Psoas muscle (tissue), 8 donors: Measurements from ENCODE around the gene CLEC2D. TPM values are rescaled to one million over a fixed set of nuclear protein-coding genes. Genes with fewer than 3 reads are reported as not detected.

Experiments
- ATAC-seq, 4 donors: fragments of 200-7000 bp; cut with Tn5 transposase; one replicate each; pipeline ENCODE4 v1.9.1; 2020; ENCODE audit warnings: moderate library complexity in 3 of 4, mild to moderate bottlenecking in 2 of 4
- DNase-seq, 2 donors: peaks; one replicate each; pipeline ENCODE4 v3.0.0-alpha.2; 2020
- H3K27ac ChIP-seq: fragments of 200-600 bp; one replicate; pipeline ENCODE4 v1.8.0; 2022
- H3K27me3 ChIP-seq, 3 donors: fragments of 200-600 bp in 1 of 3; one replicate each; pipeline versions ENCODE4 v1.6.1 to v1.8.0; 2013 to 2022; ENCODE audit warnings: low read length in 2 of 3, mild to moderate bottlenecking in 2 of 3, moderate library complexity in 1 of 3; ENCODE audit not compliant: insufficient read depth in 3 of 3
- H3K36me3 ChIP-seq, 2 donors: fragments of 200-600 bp in 1 of 2; one replicate each; pipeline versions ENCODE4 v1.6.1 to v1.8.0; 2013 to 2022; ENCODE audit warnings: low read depth in 1 of 2, mild to moderate bottlenecking in 1 of 2, moderate library complexity in 1 of 2; ENCODE audit not compliant: insufficient read depth in 1 of 2
- H3K4me1 ChIP-seq: fragments of 200-600 bp; one replicate; pipeline ENCODE4 v1.8.0; 2022
- H3K4me3 ChIP-seq: fragments of 200-600 bp; one replicate; pipeline ENCODE4 v1.8.0; 2022; ENCODE audit warnings: mild to moderate bottlenecking
- H3K9me3 ChIP-seq: fragments of 200-600 bp; one replicate; pipeline ENCODE4 v1.8.0; 2022
- WGBS, 3 donors: extraction: QIAGEN DNeasy Blood & Tissue Kit; methylation state at CpG; one replicate each; pipeline versions ENCODE4 v1.1.6 to v1.1.7; 2013; 5-methylcytosine and 5-hydroxymethylcytosine counted together
- intact Hi-C, 2 donors: fragments of 100-400 bp; cut with DNase I; formaldehyde crosslinking; loops; one replicate each; pipeline versions ENCODE4 v1.11.0 to v1.14.2; 2022
- polyA plus RNA-seq, 3 donors: library from polyadenylated mRNA; stranded (reverse); fragments of 200-250 nt; gene quantifications; one replicate each; pipeline ENCODE4 v1.2.3, GENCODE V29; 2013
- total RNA-seq, 4 donors: library from RNA; stranded (reverse); fragmentation: NEBNext Ultra II Directional in 2 of 4; extraction: Animal tissue kit (Norgen Biotek cat#: 25700) in 2 of 4; gene quantifications; one replicate each; pipeline versions ENCODE4 v1.2.1 to v1.2.4, GENCODE V29; 2021 to 2023
- TF ChIP-seq, protein P1 (sequence below): fragments of 200-600 bp; IDR thresholded peaks from one replicate; pipeline ENCODE4 v1.8.0; 2022; ENCODE audit warnings: antibody characterized with exemption
- donor health status: healthy with polysubstance abuse.
- donor health status: DM: no; HTN: no; CAD: no; lungs with moderate emphysema.
- donor health status: Bipolar disorder and iron deficiency.
- donor health status: healthy.
- donor health status: DM: yes; HTN: yes; CAD: no.
- donor health status: DM: no; HTN: no; CAD: no.
- donor health status: DM: no; HTN: no; CAD: no.
- donor health status: DM: yes; HTN: yes; CAD: no.

Gene CLEC2D
- total and polyA plus RNA-seq, 7 donors = 0.42 to 2.5 (median 0.97) TPM

DNA sequence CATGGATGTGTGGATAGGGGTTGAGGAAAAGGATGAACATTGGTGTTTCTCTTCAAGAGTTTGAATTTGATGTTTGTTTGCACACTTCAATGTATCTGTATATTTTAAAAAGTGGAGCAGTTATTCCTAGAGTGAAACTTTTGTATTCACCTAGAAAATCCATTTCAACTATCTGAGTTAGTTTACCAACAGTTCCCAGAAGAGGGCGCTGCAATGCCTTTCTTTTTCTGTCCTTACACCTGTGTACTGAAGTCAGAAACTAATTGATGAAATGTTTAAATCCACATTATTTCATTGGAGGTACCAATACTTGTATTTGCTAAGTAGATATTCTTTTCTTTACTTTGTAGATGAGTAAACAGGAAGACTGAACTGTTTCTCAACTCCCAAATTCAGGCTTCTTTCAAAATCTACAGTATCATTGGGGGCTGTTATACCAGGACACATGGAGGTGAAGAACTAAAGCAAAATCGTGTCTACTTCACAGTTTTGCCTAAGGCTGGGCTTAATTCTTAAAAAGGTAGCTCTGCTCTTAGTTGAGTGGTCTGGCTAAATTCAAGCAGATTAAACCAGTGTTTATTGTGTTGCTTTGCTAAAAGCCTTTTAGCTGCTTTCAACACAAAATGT, 35.2 kb upstream of the CLEC2D start:
- TF ChIP-seq, protein P1, sequence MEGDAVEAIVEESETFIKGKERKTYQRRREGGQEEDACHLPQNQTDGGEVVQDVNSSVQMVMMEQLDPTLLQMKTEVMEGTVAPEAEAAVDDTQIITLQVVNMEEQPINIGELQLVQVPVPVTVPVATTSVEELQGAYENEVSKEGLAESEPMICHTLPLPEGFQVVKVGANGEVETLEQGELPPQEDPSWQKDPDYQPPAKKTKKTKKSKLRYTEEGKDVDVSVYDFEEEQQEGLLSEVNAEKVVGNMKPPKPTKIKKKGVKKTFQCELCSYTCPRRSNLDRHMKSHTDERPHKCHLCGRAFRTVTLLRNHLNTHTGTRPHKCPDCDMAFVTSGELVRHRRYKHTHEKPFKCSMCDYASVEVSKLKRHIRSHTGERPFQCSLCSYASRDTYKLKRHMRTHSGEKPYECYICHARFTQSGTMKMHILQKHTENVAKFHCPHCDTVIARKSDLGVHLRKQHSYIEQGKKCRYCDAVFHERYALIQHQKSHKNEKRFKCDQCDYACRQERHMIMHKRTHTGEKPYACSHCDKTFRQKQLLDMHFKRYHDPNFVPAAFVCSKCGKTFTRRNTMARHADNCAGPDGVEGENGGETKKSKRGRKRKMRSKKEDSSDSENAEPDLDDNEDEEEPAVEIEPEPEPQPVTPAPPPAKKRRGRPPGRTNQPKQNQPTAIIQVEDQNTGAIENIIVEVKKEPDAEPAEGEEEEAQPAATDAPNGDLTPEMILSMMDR = peak; percentile 56

DNA sequence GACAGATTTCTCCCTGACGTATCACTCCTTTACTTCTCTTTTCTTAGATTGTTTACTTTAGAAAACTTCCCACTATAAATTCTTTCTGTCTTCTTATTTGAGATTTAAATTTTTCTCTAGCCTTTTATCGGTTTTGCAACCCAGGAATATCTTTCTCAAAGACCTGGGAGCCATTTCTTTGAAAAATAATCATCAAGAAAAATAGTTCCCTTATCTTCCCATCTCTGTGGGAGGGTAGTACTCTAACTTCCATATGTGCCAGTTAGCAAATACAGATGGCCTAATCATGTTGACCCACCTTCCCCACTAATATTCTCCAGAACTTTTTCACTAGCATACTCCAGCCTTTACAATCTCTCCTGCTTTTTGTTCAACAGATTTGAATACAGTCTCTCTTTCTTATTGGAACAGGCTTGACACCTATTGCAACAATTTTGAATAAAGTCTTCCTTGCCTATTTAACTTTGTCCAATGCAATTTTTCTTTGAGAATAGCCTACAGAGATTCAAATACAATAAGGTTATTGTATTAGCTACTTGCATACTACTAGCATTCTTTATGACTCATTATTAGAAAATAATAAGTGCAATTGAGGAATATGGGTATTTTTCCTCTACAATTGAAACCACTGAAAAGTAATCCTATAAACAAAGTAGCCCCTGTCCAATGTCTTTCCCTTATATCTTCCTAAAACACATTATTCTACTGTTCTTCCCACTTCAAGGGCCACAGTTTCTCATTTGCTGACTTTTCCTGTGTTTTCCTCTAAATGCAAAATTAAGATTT, 34.4 kb upstream of the CLEC2D start:
- H3K4me1 ChIP-seq = no peaks in the 10 kb centered on the region
- intact Hi-C loops = loop anchor here in 1 of 2 donors (1.0 kb wide), 1 partner anchor 73 kb away; no protein-coding TSS in a partner anchor
- TF ChIP-seq, protein P1 = no peak
- H3K27ac ChIP-seq = no peak overlapping the region
- ATAC-seq (no peak), DNase-seq (no peak)
- H3K4me3 ChIP-seq = no peak overlapping the region
- no peaks in the 10 kb centered on the region for H3K36me3 ChIP-seq
- WGBS, 3 donors = 78 to 87% (median 86%) methylated on average over 2 of the region's 2 CpGs
- no peaks in the 10 kb centered on the region for H3K9me3 ChIP-seq
- no peaks in the 10 kb centered on the region for H3K27me3 ChIP-seq

More for the DNA sequence above, 35.2 kb upstream of the CLEC2D start:
- Histone ChIP-seq H3K4me1 (no peaks in the 10 kb centered on the region), H3K36me3 (no peaks in the 10 kb centered on the region), H3K4me3 (no peak overlapping the region), H3K9me3 (no peaks in the 10 kb centered on the region), H3K27ac (no peak overlapping the region), H3K27me3 (no peaks in the 10 kb centered on the region)
- 39 to 44% (median 40%) methylated on average over 2 of the region's 2 CpGs for WGBS, 3 donors
- intact Hi-C loops = loop anchor here in 1 of 2 donors (1.0 kb wide), 1 partner anchor 74 kb away; no protein-coding TSS in a partner anchor
- DNase-seq (no peak), ATAC-seq (no peak)

DNA sequence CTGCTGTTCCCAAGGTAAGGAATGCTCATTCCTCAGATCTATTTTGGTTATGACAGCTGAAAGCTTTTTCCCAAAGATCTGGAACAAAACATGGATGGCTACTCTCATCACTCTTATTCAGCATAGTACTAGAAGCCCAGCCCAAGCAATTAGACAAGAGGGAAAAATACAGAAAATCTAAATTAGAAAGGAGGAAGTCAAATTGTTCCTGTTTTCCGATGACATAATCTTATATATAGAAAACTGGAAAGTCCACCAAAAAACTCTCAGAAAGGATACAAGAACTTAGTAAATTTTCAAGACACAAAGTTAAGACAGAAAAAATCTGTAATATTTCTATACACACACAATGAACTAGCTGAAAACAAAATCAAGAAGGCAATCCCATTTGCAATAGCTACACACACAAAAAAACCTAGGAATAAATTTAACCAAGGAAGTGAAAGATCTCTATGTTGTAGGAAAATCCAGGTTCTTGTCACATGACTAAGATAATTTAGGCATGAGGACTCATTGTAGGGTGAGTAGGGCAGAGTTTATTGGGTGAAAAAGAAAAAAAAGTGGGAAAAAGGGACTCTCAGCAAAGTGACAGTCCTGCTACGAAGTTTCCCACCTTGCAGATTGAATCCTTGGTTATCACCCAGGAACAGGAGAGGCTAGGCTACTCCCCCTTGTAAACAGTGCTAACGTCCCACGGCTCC, 33.2 kb upstream of the CLEC2D start:
- ATAC-seq (no peak), DNase-seq (no peak)
- no peaks in the 10 kb centered on the region for H3K4me1 ChIP-seq
- TF ChIP-seq, protein P1 = no peak
- no peak overlapping the region for H3K4me3 ChIP-seq
- no peaks in the 10 kb centered on the region for H3K9me3 ChIP-seq
- no peaks in the 10 kb centered on the region for H3K27me3 ChIP-seq
- H3K27ac ChIP-seq = no peak overlapping the region
- no peaks in the 10 kb centered on the region for H3K36me3 ChIP-seq
- intact Hi-C loops = no loop called here
- WGBS, 3 donors = 78 to 82% (median 81%) methylated on average over 4 of the region's 4 CpGs

DNA sequence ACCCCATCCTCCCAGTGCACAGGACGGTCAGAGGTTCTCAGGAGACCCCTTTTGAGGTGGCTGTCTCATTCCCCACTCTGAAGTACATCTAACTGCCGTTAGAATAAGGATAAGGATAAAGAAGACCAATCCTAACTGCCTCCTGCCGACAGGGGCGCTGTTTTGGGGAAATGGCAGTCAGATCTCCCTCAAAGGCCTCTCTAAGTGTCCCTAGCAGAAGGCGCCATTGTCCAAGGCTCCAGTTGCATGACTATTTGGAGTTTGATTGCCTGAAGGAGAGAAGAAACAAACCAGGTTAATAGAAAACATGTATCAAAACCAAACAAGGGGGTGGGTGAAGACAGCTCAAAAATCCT, 32.7 kb upstream of the CLEC2D start:
- Histone ChIP-seq H3K9me3 (no peaks in the 10 kb centered on the region), H3K27ac (no peak overlapping the region), H3K27me3 (no peaks in the 10 kb centered on the region), H3K4me3 (no peak overlapping the region), H3K36me3 (no peaks in the 10 kb centered on the region), H3K4me1 (no peaks in the 10 kb centered on the region)
- TF ChIP-seq, protein P1 = no peak
- intact Hi-C loops = no loop called here
- DNase-seq (no peak), ATAC-seq (no peak)
- 80 to 81% (median 81%) methylated on average over 5 of the region's 5 CpGs for WGBS, 3 donors
